ELR (cell line): ENCODE data around the gene STARD4.

ENCODE experiments used
- DNase-seq: peaks from one replicate; pipeline ENCODE4 v3.0.0-alpha.2; 2015; ENCODE audit warnings: low read depth

Gene STARD4

GRCh38 chr5:111528056-111528455 is 15.7 kb upstream of the STARD4 start:
- no peak for DNase-seq

- no peak for DNase-seq
Measured at GRCh38 chr5:111520908-111521307, 8.6 kb upstream of the STARD4 start.

GRCh38 chr5:111518777-111519176 is 6.4 kb upstream of the STARD4 start:
- no peak for DNase-seq

- no peak for DNase-seq
Measured at GRCh38 chr5:111517853-111518501, 5.6 kb upstream of the STARD4 start.

- no peak for DNase-seq
Measured at GRCh38 chr5:111514087-111514486, 1.8 kb upstream of the STARD4 start.

- peak; percentile 22 for DNase-seq
Measured at GRCh38 chr5:111513131-111513520, 791 bp upstream of the STARD4 start.

GRCh38 chr5:111511831-111512374 is 432 bp downstream of the STARD4 start:
- DNase-seq, result peak; percentile 35

GRCh38 chr5:111511174-111511830 is 1.0 kb downstream of the STARD4 start:
- peak; percentile 43 for DNase-seq

GRCh38 chr5:111509119-111509518 is 3.2 kb downstream of the STARD4 start:
- DNase-seq, result no peak

- DNase-seq, result no peak
Measured at GRCh38 chr5:111507276-111507675, 5.1 kb downstream of the STARD4 start.

GRCh38 chr5:111505096-111505495 is 7.2 kb downstream of the STARD4 start:
- no peak for DNase-seq

- peak; percentile 10 for DNase-seq
Measured at GRCh38 chr5:111502956-111503355, 9.4 kb downstream of the STARD4 start.

- DNase-seq, result no peak
Measured at GRCh38 chr5:111498346-111498745, 14.0 kb downstream of the STARD4 start.

- DNase-seq, result no peak
Measured at GRCh38 chr5:111495159-111495558, 17.2 kb downstream of the STARD4 start.

- DNase-seq, result no peak
Measured at GRCh38 chr5:111494355-111494999, 17.9 kb downstream of the STARD4 start.

- no peak for DNase-seq
Measured at GRCh38 chr5:111493031-111493430, 19.3 kb downstream of the STARD4 start.

- DNase-seq, result no peak
Measured at GRCh38 chr5:111488353-111488752, 24.0 kb downstream of the STARD4 start.

GRCh38 chr5:111486926-111487325 is 25.4 kb downstream of the STARD4 start:
- no peak for DNase-seq

- DNase-seq, result no peak
Measured at GRCh38 chr5:111486055-111486454, 26.3 kb downstream of the STARD4 start.

GRCh38 chr5:111480346-111480745 is 32.0 kb downstream of the STARD4 start:
- DNase-seq, result no peak

GRCh38 chr5:111478898-111479297 is 33.4 kb downstream of the STARD4 start:
- DNase-seq, result no peak

- DNase-seq, result no peak
Measured at GRCh38 chr5:111478266-111478665, 34.1 kb downstream of the STARD4 start.

GRCh38 chr5:111472579-111472978 is 39.8 kb downstream of the STARD4 start:
- no peak for DNase-seq
